Erythroblast (primary cell): Measurements from ENCODE around the gene C10orf105.

ENCODE experiments used
- GATA1 ChIP-seq: IDR thresholded peaks from 2 replicates; pipeline ENCODE4 v1.6.1; 2011; ENCODE audit warnings: low read depth, mild to moderate bottlenecking, control low read depth, low read length, moderate library complexity
- POLR2A ChIP-seq: IDR thresholded peaks from 2 replicates; pipeline ENCODE4 v1.6.1; 2011; ENCODE audit warnings: mild to moderate bottlenecking, low read length

DNA sequence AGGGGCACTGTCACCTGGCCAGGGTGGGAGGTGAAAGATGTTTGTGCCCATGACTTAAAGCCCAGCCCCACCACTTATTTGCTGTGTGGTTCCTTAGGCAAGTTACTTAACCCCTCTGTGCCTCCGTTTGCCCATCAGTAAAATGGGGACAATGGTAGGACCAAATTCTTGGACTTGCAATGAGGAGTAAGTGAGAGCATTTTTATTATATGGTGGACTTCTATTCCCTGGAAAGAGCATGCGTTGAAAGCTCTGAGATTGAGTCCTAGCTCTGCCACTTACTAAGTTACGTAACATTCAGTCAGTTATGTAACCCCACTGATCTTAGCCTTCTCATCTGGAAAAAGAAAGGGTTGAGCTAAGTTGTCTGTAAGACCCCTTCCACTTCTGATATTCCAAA is 35.0 kb upstream of the C10orf105 start:
- TF ChIP-seq POLR2A (no peak), GATA1 (no peak)
